Measurements from ENCODE around the gene CEMIP. TPM values are rescaled to one million over a fixed set of nuclear protein-coding genes. Genes with fewer than 3 reads are reported as not detected.

Gene CEMIP
- total and polyA plus RNA-seq, 2 of the 13 experiments (the other 11 are each of a cell fraction or from before 2014, with no cell fraction given): 4.3 to 28.5 TPM

- Histone ChIP-seq H3K79me2 (ENCODE audit: insufficient read depth, low read length) (no peaks in the 10 kb centered on the region), H3K36me3 (replicated peaks in 1 of 2; ENCODE audit: control insufficient read depth in 1 of 2, insufficient read depth in 2 of 2, low read length in 2 of 2) (no peaks in the 10 kb centered on the region), H3K9ac (ENCODE audit: insufficient read depth, low read depth, low read length) (no peak overlapping the region), H4K20me1 (ENCODE audit: insufficient read depth, low read length) (no peaks in the 10 kb centered on the region), H3K4me1 (ENCODE audit: insufficient read depth, low read length) (no peaks in the 10 kb centered on the region), H3K27me3 (ENCODE audit: control insufficient read depth in 1 of 2, insufficient read depth in 2 of 2, low read length in 2 of 2) (no peaks in the 10 kb centered on the region), H3K27ac (ENCODE audit: extremely low read length, insufficient read depth, low read length) (no peak overlapping the region), H3K4me3 (replicated peaks in 1 of 3; ENCODE audit: insufficient read depth in 1 of 3, low read depth in 2 of 3, low read length in 3 of 3) (no peak overlapping the region), H3K9me3 (ENCODE audit: low read length) (no peaks in the 10 kb centered on the region), H2AFZ (ENCODE audit: low read length) (no peak overlapping the region), H3K4me2 (ENCODE audit: low read depth, low read length) (no peak overlapping the region)
- no peak for FAIRE-seq
- intact Hi-C loops (cut with micrococcal nuclease; ENCODE audit: unreplicated experiment) (loop anchor here (1.0 to 5.0 kb wide), 6 partner anchors 113 to 513 kb away; partner anchors contain the start of gene CEMIP), in situ Hi-C loops (cut with HindIII; ENCODE audit: extremely low pct_ligation_motif_present, low pct_unique_long_range_greater_than_20kb) (loop anchor here (5.0 to 25.0 kb wide), 4 partner anchors 193 to 508 kb away; partner anchors contain the start of gene CEMIP)
- peak; percentile 35 for DNase-seq (ENCODE audit: low spot score)
- peak; percentile 76 for ATAC-seq
- 60% methylated on average over 12 of the region's 12 CpGs for WGBS (ENCODE audit: low lambda C conversion rate)
- no TSS peak for BruUV-seq (replicated peaks)
- ChIA-PET POLR2A (interaction anchor here (1.0 to 1.6 kb wide), 2 partner anchors 131 to 191 kb away, joined by 3 to 5 read pairs; partner anchors contain the start of gene CEMIP), CTCF (ENCODE audit: low intra/inter-chr PET ratio, low total read pairs) (interaction anchor here (0.7 to 2.2 kb wide), 8 partner anchors 113 to 514 kb away, joined by 3 to 28 read pairs (median 4); partner anchors contain the start of gene CEMIP)
- TF ChIP-seq STAG1 (CRISPR knock-in tag; IDR thresholded peaks at IDR 0.05) (peak; percentile 91), ZNF543 (CRISPR knock-in tag; IDR thresholded peaks at IDR 0.05) (no peak), RFX3 (CRISPR knock-in tag; IDR thresholded peaks at IDR 0.05) (no peak), ZNF274 (CRISPR knock-in tag; IDR thresholded peaks at IDR 0.05) (no peak), CBFB (CRISPR knock-in tag; IDR thresholded peaks at IDR 0.05) (no peak), ZNF136 (CRISPR knock-in tag; IDR thresholded peaks at IDR 0.05; ENCODE audit: low read depth) (no peak), MIER2 (CRISPR knock-in tag; IDR thresholded peaks at IDR 0.05) (no peak), ZNF672 (CRISPR knock-in tag; IDR thresholded peaks at IDR 0.05) (no peak), ZNF781 (CRISPR knock-in tag; IDR thresholded peaks at IDR 0.05; ENCODE audit: borderline replicate concordance, not compliant biosample characterization) (no peak), ZNF30 (CRISPR knock-in tag; IDR thresholded peaks at IDR 0.05) (no peak), SNAPC2 (CRISPR knock-in tag; IDR thresholded peaks at IDR 0.05) (no peak), NFIC (IDR thresholded peaks at IDR 0.05; ENCODE audit: low read length) (no peak), SMC3 (IDR thresholded peaks at IDR 0.05; ENCODE audit: low read length) (peak; percentile 90), CTCF (CRISPR knock-in tag; IDR thresholded peaks at IDR 0.05) (peak; percentile 81), SAP130 (CRISPR knock-in tag; IDR thresholded peaks at IDR 0.05; ENCODE audit: low read depth) (0 out of 2 replicates have a peak, but pooled peaks have one; percentile 14), JARID2 (CRISPR knock-in tag; IDR thresholded peaks at IDR 0.05; ENCODE audit: insufficient replicate concordance) (no peak)
- TF ChIP-seq, protein P1, sequence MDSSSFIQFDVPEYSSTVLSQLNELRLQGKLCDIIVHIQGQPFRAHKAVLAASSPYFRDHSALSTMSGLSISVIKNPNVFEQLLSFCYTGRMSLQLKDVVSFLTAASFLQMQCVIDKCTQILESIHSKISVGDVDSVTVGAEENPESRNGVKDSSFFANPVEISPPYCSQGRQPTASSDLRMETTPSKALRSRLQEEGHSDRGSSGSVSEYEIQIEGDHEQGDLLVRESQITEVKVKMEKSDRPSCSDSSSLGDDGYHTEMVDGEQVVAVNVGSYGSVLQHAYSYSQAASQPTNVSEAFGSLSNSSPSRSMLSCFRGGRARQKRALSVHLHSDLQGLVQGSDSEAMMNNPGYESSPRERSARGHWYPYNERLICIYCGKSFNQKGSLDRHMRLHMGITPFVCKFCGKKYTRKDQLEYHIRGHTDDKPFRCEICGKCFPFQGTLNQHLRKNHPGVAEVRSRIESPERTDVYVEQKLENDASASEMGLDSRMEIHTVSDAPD (CRISPR knock-in tag; IDR thresholded peaks at IDR 0.05): no peak
- TF ChIP-seq, protein P2, sequence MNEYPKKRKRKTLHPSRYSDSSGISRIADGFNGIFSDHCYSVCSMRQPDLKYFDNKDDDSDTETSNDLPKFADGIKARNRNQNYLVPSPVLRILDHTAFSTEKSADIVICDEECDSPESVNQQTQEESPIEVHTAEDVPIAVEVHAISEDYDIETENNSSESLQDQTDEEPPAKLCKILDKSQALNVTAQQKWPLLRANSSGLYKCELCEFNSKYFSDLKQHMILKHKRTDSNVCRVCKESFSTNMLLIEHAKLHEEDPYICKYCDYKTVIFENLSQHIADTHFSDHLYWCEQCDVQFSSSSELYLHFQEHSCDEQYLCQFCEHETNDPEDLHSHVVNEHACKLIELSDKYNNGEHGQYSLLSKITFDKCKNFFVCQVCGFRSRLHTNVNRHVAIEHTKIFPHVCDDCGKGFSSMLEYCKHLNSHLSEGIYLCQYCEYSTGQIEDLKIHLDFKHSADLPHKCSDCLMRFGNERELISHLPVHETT (CRISPR knock-in tag; conservative IDR thresholded peaks at IDR 0.05): no peak
- TF ChIP-seq, protein P3, sequence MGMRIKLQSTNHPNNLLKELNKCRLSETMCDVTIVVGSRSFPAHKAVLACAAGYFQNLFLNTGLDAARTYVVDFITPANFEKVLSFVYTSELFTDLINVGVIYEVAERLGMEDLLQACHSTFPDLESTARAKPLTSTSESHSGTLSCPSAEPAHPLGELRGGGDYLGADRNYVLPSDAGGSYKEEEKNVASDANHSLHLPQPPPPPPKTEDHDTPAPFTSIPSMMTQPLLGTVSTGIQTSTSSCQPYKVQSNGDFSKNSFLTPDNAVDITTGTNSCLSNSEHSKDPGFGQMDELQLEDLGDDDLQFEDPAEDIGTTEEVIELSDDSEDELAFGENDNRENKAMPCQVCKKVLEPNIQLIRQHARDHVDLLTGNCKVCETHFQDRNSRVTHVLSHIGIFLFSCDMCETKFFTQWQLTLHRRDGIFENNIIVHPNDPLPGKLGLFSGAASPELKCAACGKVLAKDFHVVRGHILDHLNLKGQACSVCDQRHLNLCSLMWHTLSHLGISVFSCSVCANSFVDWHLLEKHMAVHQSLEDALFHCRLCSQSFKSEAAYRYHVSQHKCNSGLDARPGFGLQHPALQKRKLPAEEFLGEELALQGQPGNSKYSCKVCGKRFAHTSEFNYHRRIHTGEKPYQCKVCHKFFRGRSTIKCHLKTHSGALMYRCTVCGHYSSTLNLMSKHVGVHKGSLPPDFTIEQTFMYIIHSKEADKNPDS (CRISPR knock-in tag; IDR thresholded peaks at IDR 0.05): no peak
These were observed 191.0 kb downstream of the CEMIP start for GRCh38 chr15:80970018-80970657.
